Stimulated activated CD8-positive, alpha-beta memory T cell treated with anti-CD3 and anti-CD28 coated beads, Interleukin-2, amount 100 ng/mL, for 48 hours (primary cell): Measurements from ENCODE around the gene SIAE.
"Not testable (repeated sequence)": the region's sequence is repeated elsewhere in the genome, so short reads cannot be mapped to it uniquely, and the experiment has no call there.

ENCODE experiments used
- DNase-seq, 2 donors: peaks; one replicate each; pipeline ENCODE4 v3.0.0-alpha.2; 2020; ENCODE audit warnings: low read depth in 2 of 2

The SIAE gene

DNA sequence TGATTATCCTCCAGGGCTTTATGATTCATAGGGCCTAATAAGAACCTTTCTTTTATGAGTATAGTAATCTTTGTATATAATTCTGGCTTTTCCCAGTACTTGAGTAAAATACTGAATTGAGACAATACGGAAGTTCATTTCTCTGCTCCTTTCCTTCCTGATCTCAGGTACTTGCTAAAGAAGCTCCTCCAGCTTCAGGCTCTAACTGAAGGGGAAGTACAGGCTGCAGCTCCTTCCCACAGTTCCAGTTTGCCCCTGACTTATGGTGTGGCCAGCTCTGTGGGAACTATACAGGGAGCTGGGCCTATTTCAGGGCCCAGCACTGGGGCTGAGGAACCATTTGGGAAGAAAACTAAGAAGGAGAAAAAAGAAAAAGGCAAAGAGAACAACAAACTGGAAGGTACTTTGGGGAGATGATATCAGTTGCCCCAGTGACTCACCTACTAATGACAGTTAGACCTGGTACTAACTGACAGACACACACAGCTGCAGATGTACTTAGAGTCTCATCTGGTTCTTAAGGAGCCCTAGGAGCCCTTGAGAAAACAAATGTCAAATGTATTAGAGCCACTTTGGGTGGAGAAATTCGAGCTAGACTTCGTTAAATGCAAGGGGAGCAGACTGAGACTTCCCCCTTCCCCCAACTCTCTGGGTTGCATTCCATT lies 47.9 kb downstream of the SIAE start:
- DNase-seq = no peak

GRCh38 chr11:124623861-124624525 lies 49.5 kb downstream of the SIAE start:
- DNase-seq = no peak

- peak; percentile 61 to 70 for DNase-seq
Observed at GRCh38 chr11:124622531-124623451, 50.7 kb downstream of the SIAE start, which contains the start of gene TBRG1. Gene TBRG1, plus strand, starts transcription at chr11:124622864. Its CDS starts 220 bp downstream, at chr11:124623084.

- DNase-seq = no peak
Observed at GRCh38 chr11:124618863-124619262, 54.7 kb downstream of the SIAE start.

DNA sequence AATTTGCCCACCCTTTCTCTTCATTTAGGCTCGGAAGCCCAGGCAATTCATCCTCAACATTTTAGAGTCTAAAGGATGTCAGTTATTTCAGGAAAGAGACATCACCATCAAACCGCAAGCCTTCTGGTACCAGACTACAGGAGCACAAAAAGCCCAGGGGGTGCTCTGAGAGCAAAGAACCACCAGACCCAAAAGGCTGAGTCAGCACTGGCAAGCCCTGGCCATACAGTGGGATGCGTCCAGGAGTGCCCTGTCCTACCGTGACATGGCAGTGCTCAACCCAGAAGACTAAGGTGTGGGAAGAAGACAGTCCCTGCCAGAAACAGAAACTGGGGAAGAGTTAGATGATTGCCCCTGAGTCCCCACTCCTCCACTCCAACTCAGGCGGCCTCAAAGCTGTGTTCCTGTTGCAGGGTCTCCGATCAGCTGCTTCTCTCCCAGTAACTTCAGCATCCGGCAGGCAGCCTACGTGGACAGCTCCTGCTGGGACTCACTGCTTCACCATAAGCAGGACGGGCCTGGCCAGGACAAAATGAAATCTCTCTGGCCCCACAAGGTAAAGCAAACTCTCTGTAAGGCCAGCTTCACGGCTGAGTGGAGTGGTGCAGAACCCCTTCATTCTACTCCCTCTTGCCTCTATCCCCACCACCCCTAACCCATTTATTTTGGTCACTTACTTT lies 60.8 kb downstream of the SIAE start:
- no peak for DNase-seq

DNA sequence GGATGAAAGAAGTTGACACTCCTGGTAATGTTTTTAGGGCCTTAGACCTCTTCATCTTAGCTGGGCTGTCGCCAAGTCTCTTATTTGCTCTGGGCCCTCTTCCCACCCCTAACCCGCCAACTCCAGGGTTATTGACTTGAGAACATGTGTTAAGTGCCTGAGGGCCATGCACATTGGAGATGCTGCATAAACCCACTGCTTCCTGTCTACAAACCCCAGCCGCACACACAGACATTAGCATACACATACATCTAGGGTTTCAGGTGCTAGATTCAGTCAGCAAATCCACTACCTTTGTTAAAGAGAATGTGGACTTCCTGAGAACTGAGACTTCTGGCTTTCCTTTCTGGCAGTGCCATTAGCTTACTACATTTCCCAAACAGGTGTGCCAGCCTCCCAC lies 61.5 kb downstream of the SIAE start:
- no peak for DNase-seq

- no peak for DNase-seq
Observed at GRCh38 chr11:124611064-124611463, 62.5 kb downstream of the SIAE start, which contains the start of gene PANX3. Gene PANX3, plus strand, starts transcription at chr11:124611428. Its CDS starts 129 bp downstream, at chr11:124611557.

GRCh38 chr11:124610295-124610694 lies 63.2 kb downstream of the SIAE start:
- no peak for DNase-seq

GRCh38 chr11:124608147-124608546 lies 65.4 kb downstream of the SIAE start:
- no peak for DNase-seq

DNA sequence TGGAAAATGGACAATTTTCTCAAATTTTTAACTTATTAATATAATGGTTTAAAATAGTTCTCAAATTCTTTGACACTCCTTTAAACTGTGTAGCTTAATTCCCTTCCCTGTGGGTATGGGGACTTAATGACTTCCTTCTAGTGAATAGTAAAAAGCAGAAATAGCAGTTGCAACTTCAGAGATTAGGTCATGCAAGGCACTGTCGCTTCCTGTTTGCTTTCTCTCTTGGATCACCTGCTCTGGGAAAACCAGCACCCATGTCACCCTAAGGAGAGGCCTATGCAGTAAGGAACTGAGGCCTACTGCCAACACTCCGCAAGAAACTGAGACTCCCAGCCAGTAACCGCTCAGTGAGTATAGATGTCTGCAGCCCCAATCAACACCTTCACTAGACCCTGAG lies 67.8 kb downstream of the SIAE start:
- no peak for DNase-seq

- not testable (repeated sequence) for DNase-seq
Observed at GRCh38 chr11:124602723-124603122, 70.8 kb downstream of the SIAE start.

- no peak for DNase-seq
Observed at GRCh38 chr11:124602193-124602592, 71.3 kb downstream of the SIAE start.

DNA sequence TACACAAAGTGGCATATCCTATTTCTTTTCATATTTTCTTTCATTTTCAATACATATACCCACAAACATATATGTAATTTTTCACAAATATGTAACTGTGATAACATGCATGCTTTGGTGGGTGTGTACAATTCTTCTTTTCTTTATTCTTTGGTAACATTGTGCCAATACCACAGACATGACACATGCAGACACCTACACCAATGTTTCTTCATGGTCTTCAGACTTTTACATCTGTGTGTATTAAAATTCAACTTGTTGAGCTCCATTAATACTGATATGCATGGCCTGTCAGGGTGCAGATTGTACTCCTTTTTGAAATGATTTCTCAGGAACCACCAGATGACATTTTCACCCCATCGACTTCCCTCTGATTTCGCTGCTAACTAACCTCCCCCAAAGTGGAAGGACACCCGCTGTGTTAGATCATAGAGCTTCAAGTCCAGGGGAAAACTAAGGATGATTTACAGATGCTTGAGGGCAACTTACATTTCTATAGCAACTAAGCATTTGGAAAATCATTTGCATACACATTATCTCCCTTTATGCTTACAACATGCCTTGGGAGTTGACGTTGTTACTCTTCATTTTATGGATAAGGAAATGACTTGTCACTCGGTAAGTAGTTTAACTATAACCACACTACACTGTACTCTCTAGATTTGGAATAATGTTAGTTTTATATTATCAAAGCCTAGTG lies 72.8 kb downstream of the SIAE start:
- DNase-seq = no peak

- no peak for DNase-seq
Observed at GRCh38 chr11:124597626-124598025, 75.9 kb downstream of the SIAE start.

- DNase-seq = no peak
Observed at GRCh38 chr11:124595302-124595701, 78.2 kb downstream of the SIAE start.

GRCh38 chr11:124592627-124593026 lies 80.9 kb downstream of the SIAE start:
- no peak for DNase-seq

- DNase-seq = no peak
Observed at GRCh38 chr11:124591430-124591829, 82.1 kb downstream of the SIAE start.

DNA sequence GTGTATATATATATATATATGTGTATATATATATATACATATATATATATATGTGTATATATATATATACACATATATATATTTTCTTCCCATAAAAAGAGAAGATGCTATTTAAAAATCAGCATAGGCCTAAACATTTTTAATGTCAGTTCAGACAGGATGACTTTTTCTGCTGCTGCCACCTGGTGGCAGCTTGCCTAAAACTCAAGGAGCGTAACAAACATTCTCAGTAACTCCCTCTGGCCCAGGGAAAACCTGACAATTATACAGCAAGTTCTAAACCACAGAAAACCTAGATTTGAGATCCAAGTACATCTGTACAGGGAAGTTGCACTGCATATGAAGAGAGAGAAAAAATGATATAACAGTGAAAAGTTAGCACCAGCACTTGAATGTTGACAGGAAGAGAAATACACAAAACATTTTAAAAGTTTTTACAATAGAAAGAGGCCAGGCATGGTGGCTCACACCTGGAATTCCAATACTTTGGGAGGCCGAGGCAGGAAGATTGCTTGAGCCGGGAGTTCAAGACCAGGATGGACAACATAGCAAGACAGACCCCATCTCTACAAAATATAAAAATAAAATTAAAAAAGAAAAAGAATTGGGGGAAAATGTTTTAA lies 87.2 kb downstream of the SIAE start:
- peak; percentile 7 to 18 for DNase-seq

GRCh38 chr11:124584681-124585372 lies 88.7 kb downstream of the SIAE start:
- DNase-seq = no peak

DNA sequence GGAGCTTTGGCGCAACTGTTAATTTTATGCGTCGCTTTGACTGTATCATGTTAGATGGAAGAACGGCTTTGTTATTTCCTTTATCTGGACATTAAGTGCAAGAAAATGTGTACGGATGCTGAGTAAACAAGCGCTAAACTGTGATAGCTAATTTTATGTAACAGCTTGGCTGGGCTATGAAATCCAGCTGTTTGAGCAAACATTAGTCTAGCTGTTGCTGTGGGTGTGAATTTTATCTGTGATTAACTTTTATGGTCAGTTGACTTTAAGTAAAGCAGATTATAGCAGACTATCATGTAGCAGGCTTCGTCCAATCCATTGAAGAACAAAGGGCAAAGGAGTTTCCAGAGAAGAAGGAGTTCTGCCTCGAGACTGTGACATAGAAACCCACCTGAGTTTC lies 89.8 kb downstream of the SIAE start:
- DNase-seq = no peak
